ENCODE results near the gene NCAN. TPM values are rescaled to one million over a fixed set of nuclear protein-coding genes. Genes with fewer than 3 reads are reported as not detected.

The NCAN gene
- total and polyA plus RNA-seq, 2 of the 4 experiments (the other 2 are of a cell fraction) = not detected

DNA sequence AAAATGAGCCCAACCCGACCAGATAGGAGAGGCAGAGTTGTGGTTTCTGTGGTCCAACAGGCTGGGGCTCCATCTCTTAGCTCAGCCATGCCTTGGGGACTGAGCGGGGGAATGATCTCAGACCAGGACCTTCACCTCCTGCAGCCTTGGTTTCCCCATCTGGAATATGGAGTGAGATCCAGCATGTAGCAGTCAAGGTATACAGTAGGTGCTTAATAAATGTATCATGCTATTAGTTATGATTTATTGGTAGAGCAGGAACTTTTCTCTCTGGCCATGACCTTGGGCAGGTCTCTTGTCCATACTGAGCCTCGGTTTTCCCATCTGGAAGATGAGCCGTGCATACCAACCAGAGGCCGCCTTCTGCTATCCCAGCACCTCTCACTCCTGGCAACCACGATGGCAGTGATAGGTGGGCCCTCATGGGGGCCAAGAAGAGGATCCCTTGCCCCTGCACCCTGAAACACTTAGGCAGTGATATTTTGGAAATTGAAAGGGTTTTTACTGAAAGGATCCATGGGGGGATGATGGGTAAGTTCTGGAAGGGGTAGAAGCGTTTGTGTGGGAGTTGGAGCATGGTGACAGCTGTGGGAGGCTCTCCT is 52.2 kb downstream of the NCAN start:
- Histone ChIP-seq H3K9me3 (ENCODE audit: control insufficient read depth, insufficient read depth, low read length) (peaks cover 4% of the 10 kb centered on the region), H3K4me3 (ENCODE audit: insufficient read depth, low read depth, low read length) (no peak overlapping the region), H2BK20ac (ENCODE audit: low read depth, low read length) (no peak overlapping the region), H3K79me1 (ENCODE audit: low read depth in 1 of 2, low read length in 2 of 2) (no peaks in the 10 kb centered on the region), H4K5ac (ENCODE audit: low read depth, low read length) (no peak overlapping the region), H3K9me1 (ENCODE audit: insufficient read depth, low read length) (no peaks in the 10 kb centered on the region), H2BK15ac (ENCODE audit: low read depth, low read length) (no peak overlapping the region), H2AK9ac (replicated peaks; ENCODE audit: low read depth, low read length, poor library complexity) (no peak overlapping the region), H3K27ac (ENCODE audit: insufficient read depth, low read length) (no peak overlapping the region), H3K36me3 (ENCODE audit: control insufficient read depth, insufficient read depth, low read length) (no peaks in the 10 kb centered on the region), H3K4me1 (ENCODE audit: control insufficient read depth, insufficient read depth, low read length) (0 out of 2 replicates have a peak, but pooled peaks cover 2% of the 10 kb centered on the region), H3K27me3 (ENCODE audit: control insufficient read depth, insufficient read depth, low read length) (peaks cover 37% of the 10 kb centered on the region), H3K4ac (ENCODE audit: low read depth, low read length) (no peak overlapping the region), H4K20me1 (ENCODE audit: insufficient read depth, low read length) (no peaks in the 10 kb centered on the region), H4K8ac (ENCODE audit: low read depth in 2 of 2, low read length in 2 of 2) (no peak overlapping the region), H3K23ac (ENCODE audit: low read depth, low read length) (no peak overlapping the region), H3K18ac (ENCODE audit: low read depth, low read length) (no peak overlapping the region), H2BK5ac (ENCODE audit: low read depth, low read length, poor library complexity, severe bottlenecking) (no peak overlapping the region), H2AFZ (replicated peaks; ENCODE audit: low read length, poor library complexity) (no peak overlapping the region), H3K14ac (replicated peaks; ENCODE audit: low read depth, low read length) (no peak overlapping the region), H4K91ac (ENCODE audit: insufficient read depth, low read depth, low read length) (no peak overlapping the region), H2BK120ac (ENCODE audit: low read depth, low read length) (no peak overlapping the region), H3K4me2 (ENCODE audit: low read depth, low read length) (no peak overlapping the region), H3K56ac (ENCODE audit: extremely low read depth, insufficient read depth, low read length) (no peak overlapping the region), H3K9ac (ENCODE audit: low read depth, low read length) (no peak overlapping the region), H2AK5ac (ENCODE audit: low read depth, low read length) (no peak overlapping the region)
- no peak for TF ChIP-seq SMC3 (IDR thresholded peaks at IDR 0.05; ENCODE audit: low read depth, low read length)
- no peak for TF ChIP-seq RCOR1 (IDR thresholded peaks at IDR 0.05; ENCODE audit: insufficient replicate concordance, low read length)
- no peak for TF ChIP-seq RAD21 (IDR thresholded peaks at IDR 0.05; ENCODE audit: low read length)
- TF ChIP-seq CHD1 (IDR thresholded peaks at IDR 0.05; ENCODE audit: low read depth, low read length) = no peak
- no peak for TF ChIP-seq MXI1 (IDR thresholded peaks at IDR 0.05; ENCODE audit: borderline replicate concordance, low read depth, low read length)
- no peak for TF ChIP-seq CEBPB (IDR thresholded peaks at IDR 0.05; ENCODE audit: low read depth, low read length)
- no peak for TF ChIP-seq NFE2L2 (IDR thresholded peaks at IDR 0.05; ENCODE audit: low read depth, low read length)
- TF ChIP-seq MAZ (IDR thresholded peaks at IDR 0.05; ENCODE audit: borderline replicate concordance, low read depth, low read length) = no peak
- no peak for TF ChIP-seq MAFK (IDR thresholded peaks at IDR 0.05; ENCODE audit: low read depth, low read length)
- TF ChIP-seq, protein P1, sequence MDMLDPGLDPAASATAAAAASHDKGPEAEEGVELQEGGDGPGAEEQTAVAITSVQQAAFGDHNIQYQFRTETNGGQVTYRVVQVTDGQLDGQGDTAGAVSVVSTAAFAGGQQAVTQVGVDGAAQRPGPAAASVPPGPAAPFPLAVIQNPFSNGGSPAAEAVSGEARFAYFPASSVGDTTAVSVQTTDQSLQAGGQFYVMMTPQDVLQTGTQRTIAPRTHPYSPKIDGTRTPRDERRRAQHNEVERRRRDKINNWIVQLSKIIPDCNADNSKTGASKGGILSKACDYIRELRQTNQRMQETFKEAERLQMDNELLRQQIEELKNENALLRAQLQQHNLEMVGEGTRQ (IDR thresholded peaks at IDR 0.05; ENCODE audit: low read depth, low read length) = no peak
- no peak for TF ChIP-seq BHLHE40 (IDR thresholded peaks at IDR 0.05; ENCODE audit: low read depth, low read length)
- TF ChIP-seq, protein P2, sequence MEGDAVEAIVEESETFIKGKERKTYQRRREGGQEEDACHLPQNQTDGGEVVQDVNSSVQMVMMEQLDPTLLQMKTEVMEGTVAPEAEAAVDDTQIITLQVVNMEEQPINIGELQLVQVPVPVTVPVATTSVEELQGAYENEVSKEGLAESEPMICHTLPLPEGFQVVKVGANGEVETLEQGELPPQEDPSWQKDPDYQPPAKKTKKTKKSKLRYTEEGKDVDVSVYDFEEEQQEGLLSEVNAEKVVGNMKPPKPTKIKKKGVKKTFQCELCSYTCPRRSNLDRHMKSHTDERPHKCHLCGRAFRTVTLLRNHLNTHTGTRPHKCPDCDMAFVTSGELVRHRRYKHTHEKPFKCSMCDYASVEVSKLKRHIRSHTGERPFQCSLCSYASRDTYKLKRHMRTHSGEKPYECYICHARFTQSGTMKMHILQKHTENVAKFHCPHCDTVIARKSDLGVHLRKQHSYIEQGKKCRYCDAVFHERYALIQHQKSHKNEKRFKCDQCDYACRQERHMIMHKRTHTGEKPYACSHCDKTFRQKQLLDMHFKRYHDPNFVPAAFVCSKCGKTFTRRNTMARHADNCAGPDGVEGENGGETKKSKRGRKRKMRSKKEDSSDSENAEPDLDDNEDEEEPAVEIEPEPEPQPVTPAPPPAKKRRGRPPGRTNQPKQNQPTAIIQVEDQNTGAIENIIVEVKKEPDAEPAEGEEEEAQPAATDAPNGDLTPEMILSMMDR (conservative IDR thresholded peaks at IDR 0.05; ENCODE audit: low read depth, low read length) = no peak
- TF ChIP-seq RFX5 (IDR thresholded peaks at IDR 0.05; ENCODE audit: low read depth, low read length) = no peak
- TF ChIP-seq FOS (IDR thresholded peaks at IDR 0.05; ENCODE audit: low read depth, low read length) = no peak
- TF ChIP-seq, protein P3, sequence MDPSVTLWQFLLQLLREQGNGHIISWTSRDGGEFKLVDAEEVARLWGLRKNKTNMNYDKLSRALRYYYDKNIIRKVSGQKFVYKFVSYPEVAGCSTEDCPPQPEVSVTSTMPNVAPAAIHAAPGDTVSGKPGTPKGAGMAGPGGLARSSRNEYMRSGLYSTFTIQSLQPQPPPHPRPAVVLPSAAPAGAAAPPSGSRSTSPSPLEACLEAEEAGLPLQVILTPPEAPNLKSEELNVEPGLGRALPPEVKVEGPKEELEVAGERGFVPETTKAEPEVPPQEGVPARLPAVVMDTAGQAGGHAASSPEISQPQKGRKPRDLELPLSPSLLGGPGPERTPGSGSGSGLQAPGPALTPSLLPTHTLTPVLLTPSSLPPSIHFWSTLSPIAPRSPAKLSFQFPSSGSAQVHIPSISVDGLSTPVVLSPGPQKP (IDR thresholded peaks at IDR 0.05; ENCODE audit: borderline replicate concordance, low read depth, low read length) = no peak
- no peak for TF ChIP-seq POLR2A (IDR thresholded peaks at IDR 0.05; ENCODE audit: low read depth, low read length)
- ATAC-seq (ENCODE audit: low read depth) = no peak
- DNase-seq = no peak
- ChIA-PET CTCF (no interaction called here), POLR2A (ENCODE audit: unreplicated experiment) (no interaction called here)
- dilution Hi-C loops (cut with HindIII; ENCODE audit: low sequenced_read_pairs, unreplicated experiment) (no loop called here), intact Hi-C loops (cut with micrococcal nuclease) (no loop called here), in situ Hi-C loops (cut with MboI; ENCODE audit: low sequenced_read_pairs) (no loop called here)
- BruUV-seq (replicated peaks) = no TSS peak
- no CpG with 5 or more reads among the region's 7 CpGs for WGBS, 2 experiments (ENCODE audit: extremely low coverage in 2 of 2, insufficient read length in 1 of 2)
